NCI-H748 (cell line): ENCODE results near the gene APOLD1.
"Not testable (repeated sequence)": the region's sequence is repeated elsewhere in the genome, so short reads cannot be mapped to it uniquely, and the experiment has no call there.

Experiments
- DNase-seq: peaks from one replicate; lab custom pipeline; 2025; ENCODE audit not compliant: unreplicated experiment; lab: John Stamatoyannopoulos, UW

Gene APOLD1, protein sequence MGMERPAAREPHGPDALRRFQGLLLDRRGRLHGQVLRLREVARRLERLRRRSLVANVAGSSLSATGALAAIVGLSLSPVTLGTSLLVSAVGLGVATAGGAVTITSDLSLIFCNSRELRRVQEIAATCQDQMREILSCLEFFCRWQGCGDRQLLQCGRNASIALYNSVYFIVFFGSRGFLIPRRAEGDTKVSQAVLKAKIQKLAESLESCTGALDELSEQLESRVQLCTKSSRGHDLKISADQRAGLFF

DNA sequence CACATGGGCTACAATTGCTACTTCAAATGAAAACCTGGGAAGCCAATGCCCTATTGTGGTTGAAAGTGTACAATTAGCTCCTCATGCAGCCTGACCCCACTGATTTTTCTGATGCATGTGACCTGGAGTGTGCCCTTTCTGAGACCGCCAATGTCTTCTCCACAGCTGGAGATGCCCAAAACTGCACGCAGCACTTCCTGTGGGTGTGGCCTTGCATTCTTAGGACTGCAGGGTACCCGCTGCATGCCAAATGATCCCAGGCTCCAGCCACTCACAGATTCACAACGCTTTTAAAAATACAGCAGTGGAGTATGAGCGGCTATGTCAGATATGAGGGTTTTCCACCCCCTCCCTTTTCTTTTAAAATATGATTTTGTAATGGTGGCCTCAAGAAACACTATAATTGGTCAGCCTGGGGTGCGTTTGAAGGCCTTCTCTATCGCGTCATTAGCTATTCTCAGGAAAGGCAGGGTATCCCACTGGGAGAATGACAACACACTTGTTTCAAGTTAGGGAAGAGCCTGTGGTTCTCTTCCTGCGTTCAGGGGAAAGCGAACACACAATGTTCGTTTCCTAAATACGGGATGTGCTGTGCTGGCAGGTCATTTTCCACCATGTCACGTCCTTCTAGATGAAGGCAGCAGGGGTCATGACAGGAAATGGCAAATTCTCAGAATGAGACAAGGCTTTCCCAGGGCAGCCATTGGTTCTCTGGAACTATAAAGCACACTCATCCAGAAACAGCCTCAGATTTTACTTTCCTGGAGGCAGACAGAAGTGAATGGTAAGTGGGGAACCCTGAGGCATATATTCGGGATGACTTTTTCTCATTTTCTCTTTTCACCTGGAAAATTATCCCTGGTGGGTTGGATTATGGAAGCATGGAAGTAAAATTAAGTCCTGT, at the start of gene APOLD1:
TSS of gene APOLD1 (plus strand) at position 749 of the 904 bp plus-strand sequence. CDS start at position 782, 33 bp downstream.
- no peak for DNase-seq

DNA sequence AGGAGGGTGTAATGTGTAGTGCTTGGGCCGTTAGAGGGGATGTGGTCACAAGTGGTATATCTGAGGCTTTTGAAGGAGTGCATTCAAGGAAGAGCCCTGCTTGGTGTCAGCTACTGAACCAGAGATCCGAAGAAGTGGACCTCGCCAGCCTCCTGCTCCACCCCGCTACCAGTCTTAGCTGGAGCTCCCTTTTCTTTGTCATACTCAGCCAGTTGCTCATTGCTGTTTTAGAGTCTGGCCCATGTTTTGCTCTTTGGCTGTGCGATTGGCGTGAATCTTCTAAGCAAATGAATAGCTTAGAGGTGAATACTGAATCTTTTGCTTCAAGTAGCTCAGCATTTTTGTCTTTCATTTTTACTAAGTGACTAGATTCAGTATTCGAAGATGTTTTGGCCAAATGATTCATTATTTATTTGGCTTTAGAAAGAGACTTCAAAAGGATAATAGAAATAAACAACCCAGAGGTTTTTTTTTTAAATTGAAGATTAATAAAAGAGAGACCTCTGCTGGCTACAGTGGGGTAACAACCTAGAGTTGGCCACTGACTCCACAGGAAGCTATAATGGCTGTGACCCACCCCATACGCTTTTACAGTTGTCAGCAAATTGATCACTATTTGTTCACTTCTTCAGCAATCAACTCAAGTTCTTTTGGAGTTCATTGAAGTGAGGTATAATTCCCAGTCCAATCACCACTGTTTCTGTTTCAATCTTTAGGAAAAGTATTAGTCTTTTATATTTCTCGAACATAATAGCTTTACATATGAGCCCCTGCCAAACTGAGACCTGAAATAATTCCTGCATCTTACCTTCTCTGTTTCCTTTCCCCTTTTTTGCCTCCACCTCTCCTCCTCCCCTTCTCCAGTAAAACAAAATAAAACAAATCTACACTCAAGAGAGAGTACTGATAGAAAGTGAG, 48.4 kb upstream of the APOLD1 start:
- peak; percentile 37 for DNase-seq

DNA sequence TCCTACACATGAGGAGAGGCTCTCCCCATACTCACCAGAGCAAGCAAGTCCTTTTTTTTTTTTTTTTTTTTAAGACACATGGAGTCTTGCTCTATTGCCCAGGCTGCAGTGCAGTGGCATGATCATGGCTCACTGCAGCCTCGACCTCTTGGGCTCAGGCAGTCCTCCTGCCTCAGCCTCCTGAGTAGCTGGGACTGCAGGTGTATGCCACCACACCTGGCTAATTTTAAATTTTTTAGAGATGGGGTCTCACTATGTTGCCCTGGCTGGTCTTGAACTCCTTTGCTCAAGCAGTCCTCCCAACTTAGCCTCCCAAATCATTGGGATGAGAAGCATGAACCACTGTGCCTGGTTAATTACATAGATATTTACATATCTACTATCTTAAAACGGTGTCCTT, 47.3 kb upstream of the APOLD1 start:
- not testable (repeated sequence) for DNase-seq

DNA sequence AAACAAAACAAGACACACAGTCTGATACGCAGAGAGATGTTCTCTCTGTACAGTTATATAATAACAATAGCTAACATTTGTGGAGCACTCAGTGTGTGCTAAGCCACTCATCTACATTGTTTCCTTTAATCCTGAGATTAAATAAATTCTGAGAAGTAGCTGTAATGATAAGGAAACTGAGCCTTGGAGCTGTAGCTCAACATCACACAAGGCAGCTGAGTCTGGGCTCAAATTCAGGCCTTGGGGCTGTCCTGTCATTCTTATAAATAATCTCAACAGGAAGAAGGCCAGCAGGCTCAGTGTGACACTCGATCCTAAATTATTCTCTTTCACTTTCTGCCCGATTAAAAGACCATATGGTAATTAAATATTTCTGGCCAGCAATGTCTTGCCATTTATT, 43.8 kb upstream of the APOLD1 start:
- no peak for DNase-seq

DNA sequence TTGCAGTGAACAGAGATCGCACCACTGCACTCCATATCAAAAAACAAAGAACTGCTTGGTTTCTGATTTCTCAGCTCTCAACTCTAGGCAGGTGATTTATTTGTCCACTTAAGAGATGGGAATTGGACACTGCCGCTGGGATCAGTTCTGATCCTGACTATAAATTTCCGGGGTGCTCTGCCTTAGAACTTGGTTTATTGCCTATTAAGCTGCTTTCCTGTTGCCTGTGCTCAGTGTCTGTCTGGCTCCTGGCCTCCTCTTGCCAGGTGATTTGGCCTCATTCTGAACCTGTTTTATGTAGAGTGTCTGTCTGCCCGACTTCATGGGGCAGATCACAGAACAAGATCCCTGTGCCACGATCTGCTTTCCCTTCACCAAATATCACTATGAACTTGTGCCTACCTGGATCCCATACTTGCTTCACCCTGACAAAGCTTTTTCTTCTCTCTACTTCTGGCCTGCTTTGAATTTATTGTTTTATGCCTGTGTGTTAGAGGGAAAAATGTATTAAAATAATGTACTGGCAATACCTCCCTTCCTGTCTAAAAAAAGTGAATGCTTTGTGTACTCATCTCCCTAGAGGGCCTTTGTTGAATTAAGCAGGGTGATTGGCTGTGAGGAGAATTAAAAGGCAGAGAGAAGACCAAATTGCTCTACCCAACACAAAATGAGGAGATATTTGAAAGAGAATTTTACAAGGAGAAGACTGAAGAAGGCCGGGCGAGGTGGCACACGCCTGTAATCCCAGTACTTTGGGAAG, 40.7 kb upstream of the APOLD1 start:
- DNase-seq: no peak

DNA sequence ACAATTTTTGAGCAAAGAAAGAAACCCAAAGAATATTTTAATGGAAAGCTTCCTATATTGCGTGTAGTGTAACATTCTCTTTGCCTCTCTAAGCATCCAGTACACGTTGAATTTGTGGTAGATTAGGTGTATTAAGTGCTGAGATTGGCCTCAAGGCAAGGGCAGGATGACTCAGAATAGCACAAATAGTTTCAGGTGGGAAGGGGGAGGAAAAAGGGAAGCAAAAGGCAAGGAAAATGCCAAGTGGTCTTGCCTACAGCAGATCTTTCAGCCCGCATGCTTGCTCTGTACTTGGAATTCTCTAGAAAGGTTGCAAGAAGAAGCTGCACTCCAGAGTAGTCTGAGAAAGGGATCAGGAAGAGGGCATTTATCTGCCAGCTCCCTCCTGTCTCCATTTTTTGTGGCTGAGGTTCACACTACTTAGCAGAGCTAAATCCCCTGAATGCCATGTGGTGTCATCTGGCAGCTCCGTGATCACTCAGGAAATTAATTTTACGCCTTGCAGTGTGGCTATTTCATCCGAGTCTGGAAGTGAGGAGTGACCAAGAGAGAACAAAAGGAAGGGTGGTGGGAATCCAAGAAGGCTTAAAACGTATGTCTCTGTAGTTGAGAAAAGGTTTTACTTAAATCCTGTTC, 39.8 kb upstream of the APOLD1 start:
- DNase-seq: no peak

DNA sequence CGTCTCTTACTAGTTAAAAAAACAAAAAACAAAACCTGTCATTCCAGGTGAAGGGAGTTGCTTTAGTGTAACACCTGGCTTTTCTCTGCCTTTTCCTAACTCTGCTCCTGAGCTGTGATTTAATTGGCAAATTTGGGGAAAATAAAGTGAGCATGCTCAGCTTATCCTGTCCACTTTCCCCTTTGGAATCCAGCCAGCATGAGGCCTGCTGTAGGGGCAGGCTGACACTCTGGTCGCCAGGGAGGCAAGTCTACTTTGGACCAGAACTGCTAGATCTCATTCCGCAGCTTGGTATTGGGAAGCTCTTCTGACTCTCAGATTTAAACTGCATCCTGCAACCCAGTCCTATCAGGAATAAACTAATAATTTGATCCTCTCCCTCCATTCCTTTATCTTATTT, 38.2 kb upstream of the APOLD1 start:
- DNase-seq: no peak

DNA sequence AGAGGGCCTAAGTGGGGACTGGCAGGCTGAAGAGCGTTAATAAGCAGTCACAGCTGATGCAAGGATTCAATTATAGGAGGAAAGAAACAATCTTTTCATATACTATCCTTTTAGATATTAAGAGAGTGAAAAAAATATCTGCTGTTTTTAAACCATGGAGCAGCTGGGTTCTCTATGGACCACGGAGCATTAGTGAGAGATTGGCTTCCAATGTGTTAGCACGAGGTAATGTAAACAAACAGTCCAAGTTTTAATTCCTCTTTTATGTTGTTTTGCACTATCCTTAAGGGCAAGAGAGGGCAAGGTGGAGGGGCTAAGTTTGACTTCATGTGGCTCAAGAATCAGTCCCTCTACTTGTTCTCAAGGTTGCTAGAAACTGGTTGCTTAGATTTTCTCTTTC, 37.4 kb upstream of the APOLD1 start:
- no peak for DNase-seq

DNA sequence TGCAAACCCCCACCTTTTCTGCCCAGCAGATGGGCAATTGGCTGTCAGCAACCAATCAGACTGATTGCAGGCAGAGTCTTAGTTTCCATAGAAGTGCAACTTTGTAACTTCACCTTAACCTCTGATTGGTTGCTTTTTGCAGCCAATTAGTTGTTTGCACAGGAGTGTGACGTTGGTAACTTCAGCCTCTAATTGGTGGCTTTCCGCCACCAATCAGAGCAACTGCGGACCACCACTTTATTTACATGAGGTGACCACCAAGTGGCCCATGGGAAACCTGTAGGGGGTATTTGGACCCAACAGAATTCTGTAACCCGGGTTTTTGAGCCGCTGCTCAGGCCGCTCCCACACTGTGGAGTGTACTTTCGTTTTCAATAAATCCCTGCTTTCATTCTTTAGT, 36.0 kb upstream of the APOLD1 start:
- no peak for DNase-seq

DNA sequence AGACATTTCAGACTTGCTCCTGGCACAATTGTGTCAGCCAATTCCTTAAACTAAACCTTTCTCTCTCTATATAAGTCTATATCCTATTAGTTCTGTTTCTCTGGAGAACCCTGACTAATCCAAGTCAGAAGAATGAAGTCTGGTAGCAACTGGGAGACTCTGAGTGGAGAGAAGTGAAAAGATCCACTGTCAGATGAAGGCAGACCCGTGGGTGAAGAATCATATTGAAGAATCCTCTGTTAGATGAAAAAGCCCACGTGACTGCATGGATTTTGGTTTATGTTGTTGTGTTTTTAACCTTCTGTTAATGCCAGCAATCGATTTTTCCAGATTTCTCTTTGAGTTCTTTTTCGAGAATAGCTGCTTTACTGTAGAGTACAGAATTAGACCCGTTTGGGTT, 29.5 kb upstream of the APOLD1 start:
- DNase-seq: no peak

DNA sequence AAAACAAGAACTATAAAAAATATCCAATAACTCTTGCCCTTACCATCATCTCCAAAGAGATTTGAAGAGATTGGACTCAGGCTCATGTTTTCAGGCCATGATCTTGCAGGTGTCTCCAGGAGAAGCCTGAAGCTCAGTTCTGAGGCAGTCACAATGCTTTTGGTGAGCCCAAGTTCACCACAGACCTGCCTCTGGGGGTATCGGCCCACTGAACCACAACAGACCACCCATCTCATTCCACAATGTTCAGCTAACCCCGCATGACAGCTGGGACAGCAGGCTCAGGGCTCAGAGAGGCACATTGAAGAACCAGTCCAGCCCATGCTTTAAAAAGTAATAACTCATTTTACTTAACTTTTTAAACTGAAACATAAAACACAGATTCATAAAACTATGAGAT, 28.3 kb upstream of the APOLD1 start:
- DNase-seq: no peak

DNA sequence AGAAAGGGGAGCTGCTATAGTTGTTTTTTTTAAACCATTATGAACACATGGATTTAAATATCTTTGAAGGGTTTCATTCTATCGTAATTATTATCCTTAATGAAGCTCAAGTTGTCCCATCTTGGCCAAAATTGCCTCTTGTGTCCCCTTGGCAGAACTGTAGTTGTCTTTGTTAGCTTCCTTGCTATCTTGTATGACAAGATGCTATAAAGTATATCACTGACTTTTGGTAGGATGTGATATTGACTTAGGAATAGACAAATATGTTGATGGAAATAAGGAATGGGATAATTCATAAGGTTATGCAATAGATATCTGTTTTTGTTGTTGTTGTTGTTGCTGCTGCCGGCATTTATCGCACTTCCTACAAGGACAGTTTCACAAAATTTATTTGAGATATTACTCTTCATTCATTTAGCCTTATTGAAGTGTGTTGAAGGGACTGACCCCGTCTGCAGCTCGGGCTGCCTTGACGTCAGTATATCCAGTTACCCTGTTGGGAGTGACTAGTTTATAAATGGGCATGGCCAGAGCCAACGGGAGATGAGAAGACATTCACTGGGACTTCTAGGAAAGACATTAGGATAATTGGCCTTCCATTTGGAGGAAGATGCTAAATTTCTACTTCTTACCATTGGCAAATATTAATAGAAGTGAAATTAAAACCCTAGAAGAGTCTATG, 26.1 kb upstream of the APOLD1 start:
- DNase-seq: no peak

DNA sequence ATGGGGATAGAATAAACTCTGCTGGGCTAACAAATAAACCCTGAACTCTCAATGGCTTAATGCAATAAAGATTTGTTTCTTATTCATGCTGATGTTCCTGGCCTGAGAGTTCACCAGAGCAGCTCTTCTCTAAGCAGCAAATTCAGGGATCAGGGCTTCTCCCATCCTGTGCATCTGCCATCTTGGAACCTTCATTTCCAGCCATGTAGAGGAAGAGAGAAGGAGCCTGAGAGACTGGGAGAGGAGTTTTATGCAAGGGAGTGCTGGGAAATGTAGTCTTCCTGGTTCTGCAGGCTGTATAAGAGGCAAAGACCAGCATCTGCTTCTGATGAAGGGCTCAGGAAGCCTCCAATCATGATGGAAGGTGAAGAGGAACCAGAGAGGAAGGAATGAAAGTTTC, 20.6 kb upstream of the APOLD1 start:
- DNase-seq: no peak

DNA sequence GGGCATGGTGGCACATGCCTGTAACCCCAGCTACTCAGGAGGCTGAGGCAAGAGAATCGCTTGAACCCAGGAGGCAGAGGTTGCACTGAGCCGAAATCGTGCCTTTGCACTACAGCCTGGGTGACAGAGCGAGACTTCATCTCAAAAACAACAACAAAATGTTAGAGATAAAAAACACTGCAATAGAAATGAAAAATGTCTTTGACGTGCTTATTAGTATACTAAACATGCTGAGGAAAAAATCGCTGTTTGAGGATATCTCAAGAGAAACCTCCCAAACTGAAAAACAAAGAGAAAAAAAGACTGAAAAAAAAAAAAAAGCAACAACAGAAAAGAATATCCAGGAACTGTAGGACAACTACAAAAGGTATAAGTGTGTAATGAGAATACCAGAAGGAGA, 15.2 kb upstream of the APOLD1 start:
- no peak for DNase-seq

DNA sequence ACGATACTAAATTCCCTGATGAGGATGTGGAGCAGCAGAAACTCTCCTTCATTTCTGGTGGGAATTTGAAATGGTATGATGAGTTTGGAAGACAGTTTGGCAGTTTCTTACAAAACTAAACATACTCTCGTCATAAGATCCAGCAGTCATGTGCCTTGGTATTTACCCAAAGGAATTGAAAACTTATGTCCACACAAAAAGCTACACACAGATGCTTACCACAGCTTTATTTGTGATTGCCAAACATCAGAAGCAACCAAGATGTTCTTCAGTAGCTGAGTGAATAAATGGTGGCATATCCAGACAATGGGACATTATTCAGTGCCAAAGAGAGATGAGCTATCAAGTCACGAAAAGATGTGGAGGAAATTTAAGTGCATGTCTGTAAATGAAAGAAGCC, 10.7 kb upstream of the APOLD1 start:
- DNase-seq: no peak

DNA sequence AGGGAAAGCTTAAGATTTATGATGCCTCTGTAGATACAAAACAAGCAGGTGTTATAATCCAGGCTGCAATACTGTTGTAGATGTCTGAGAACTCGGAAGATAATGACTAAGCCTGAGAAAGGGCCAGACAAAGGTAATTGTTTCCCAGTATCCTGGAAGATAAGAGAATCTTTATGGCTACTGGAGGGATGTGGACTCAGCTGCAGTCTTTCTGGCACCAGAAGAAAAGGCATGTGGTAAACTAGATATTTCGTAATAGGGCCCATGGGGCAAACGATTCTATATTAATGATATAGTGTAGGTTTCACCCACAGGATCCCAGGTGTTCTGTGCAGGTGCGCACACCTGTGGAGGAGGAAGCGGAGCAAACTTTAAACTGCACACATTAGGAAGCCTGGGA, 9.2 kb upstream of the APOLD1 start:
- DNase-seq: peak; percentile 9

DNA sequence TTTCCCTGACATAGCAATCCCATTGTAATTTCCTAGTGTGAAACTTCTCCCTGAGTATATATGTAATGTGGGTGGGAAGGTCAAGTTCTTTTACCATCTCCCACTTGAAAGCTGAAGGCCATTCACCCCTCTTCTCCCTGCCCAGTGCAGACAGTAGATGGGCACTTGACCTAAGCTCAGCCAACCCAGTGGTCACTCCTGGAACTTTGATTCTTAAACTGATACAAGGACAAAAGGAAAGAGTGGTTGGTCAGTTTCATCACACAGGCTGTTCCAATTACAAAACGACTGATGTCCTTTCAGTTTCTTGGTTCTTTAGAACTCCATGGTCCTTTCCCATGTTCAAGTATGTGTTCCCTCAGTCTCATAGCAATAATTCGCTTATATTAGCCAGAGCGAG, 8.4 kb upstream of the APOLD1 start:
- DNase-seq: no peak

DNA sequence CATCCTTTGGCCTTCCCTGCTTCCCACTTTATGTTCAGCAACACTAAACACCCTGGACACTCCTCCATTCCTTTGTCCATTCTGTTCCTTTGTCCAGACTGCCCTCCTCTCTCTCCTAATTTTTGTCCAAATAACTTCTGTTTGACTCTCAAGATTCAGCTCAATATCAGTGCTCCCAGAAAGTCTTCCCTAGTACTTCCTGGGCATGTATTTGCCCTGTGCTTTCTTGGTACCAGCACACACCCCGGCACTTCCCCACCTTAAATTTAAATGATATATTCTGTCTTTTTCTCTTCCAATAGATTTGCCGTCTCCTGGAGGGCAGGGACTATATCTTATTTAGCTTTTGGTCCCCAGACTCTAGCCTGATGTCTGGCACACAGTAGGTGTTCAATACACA, 6.5 kb upstream of the APOLD1 start:
- no peak for DNase-seq

DNA sequence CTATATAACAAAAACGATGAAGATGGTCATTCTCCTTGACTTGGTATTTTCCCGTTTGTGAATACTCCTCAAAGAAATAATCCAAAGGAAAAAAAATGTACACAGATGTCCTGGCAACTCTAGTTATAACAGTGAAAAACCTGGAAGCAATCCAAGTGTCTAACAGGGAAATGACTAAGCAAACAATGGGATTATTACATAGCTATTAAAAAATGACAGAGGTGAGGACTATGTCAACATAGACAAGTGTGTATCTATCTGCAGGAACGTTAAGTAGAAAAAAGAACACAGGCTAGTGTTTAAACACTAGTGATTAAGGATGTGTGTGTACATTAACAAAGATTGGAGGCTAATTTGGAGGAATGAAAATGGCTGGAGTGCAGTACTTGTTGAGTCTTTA, 5.9 kb upstream of the APOLD1 start:
- peak; percentile 90 for DNase-seq

DNA sequence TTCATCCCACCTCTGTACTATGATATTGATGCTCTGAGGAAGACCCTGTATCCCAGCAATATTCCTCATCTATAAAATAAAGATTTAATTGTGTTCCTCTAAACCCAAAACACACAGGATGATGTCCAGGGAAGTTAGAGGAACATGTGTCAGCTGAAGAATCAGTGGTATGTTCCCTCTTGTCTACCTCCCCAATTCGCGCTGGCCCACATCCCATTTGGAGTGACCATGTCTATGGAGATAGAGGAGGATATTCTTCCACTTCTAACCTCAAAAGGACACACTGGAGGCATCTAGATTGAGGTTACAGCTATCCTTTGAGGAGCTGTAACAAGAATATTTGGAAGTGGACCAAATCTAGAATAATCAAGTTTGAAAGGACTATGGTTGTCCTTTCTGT, 1.3 kb upstream of the APOLD1 start:
- no peak for DNase-seq
